HepG2 (cell line): ENCODE measurements around the gene EARS2. TPM values are rescaled to one million over a fixed set of nuclear protein-coding genes. Genes with fewer than 3 reads are reported as not detected.
A peak's percentile ranks its signal among the peaks of the same experiment; 100 is the strongest.

Experiments used
- MED8 ChIP-seq: sonication (generic); formaldehyde crosslinking; IDR thresholded peaks from 2 replicates; pipeline ENCODE4 v1.8.1; 2023; ENCODE audit warnings: mild to moderate bottlenecking, missing genetic modification reagents; ENCODE audit not compliant: insufficient replicate concordance
- XRCC5 ChIP-seq: fragments of 200-400 bp; formaldehyde crosslinking; optimal IDR thresholded peaks from 2 replicates; pipeline ENCODE3; 2017; ENCODE audit warnings: mild to moderate bottlenecking, low read length
- ZNF10 ChIP-seq: sonication (generic); formaldehyde crosslinking; IDR thresholded peaks from 2 replicates; pipeline ENCODE4 v1.4.0; 2020; ENCODE audit warnings: mild to moderate bottlenecking, low read depth, missing genetic modification reagents, borderline replicate concordance
- ZNF660 ChIP-seq: sonication (generic); formaldehyde crosslinking; IDR thresholded peaks from 2 replicates; pipeline ENCODE4 v1.5.1; 2020; ENCODE audit warnings: mild to moderate bottlenecking, low read depth, missing genetic modification reagents, borderline replicate concordance
- ZNF670 ChIP-seq: sonication (generic); formaldehyde crosslinking; IDR thresholded peaks from 2 replicates; pipeline ENCODE4 v1.8.0; 2022; ENCODE audit warnings: mild to moderate bottlenecking, missing genetic modification reagents, borderline replicate concordance
- ZNF766 ChIP-seq: sonication (generic); formaldehyde crosslinking; IDR thresholded peaks from 2 replicates; pipeline ENCODE4 v1.5.0; 2020; ENCODE audit warnings: missing genetic modification reagents, borderline replicate concordance
- polyA plus RNA-seq, 8 experiments: library from polyadenylated mRNA; depleted of rRNA in 3 of 8; stranded (reverse) in 7 of 8; unstranded in 1 of 8; fragments of >200 nt; fragmentation: Illumina TruSeq in 4 of 8; extraction: Trizol in 4 of 8; gene quantifications; 2 replicates each; pipeline versions ENCODE4 v1.2.1 to v1.2.3, GENCODE V29; 2011 to 2016; ENCODE audit warnings: low read depth in 4 of 8, missing spikeins in 1 of 8, mixed read lengths in 1 of 8; ENCODE audit not compliant: insufficient read depth in 1 of 8
- total RNA-seq, 5 experiments: library from RNA; depleted of rRNA; stranded (reverse); fragments of >200 nt; fragmentation: Illumina TruSeq; extraction: Trizol; gene quantifications; 2 replicates each; pipeline ENCODE4 v1.2.3, GENCODE V29; 2016; ENCODE audit warnings: low read depth in 1 of 5
- TF ChIP-seq, protein P1 (sequence below): sonication (generic); formaldehyde crosslinking; IDR thresholded peaks from 2 replicates; pipeline ENCODE4 v1.4.0; 2020; ENCODE audit warnings: mild to moderate bottlenecking, missing genetic modification reagents
- TF ChIP-seq, protein P2 (sequence below): sonication (generic); formaldehyde crosslinking; IDR thresholded peaks from 2 replicates; pipeline ENCODE4 v1.8.1; 2023; ENCODE audit warnings: mild to moderate bottlenecking, missing genetic modification reagents
- TF ChIP-seq, protein P3 (sequence below): sonication (generic); formaldehyde crosslinking; IDR thresholded peaks from 2 replicates; pipeline ENCODE4 v1.4.0; 2020; ENCODE audit warnings: mild to moderate bottlenecking, low read depth, missing genetic modification reagents
- TF ChIP-seq, protein P4 (sequence below): sonication (generic); formaldehyde crosslinking; IDR thresholded peaks from 2 replicates; pipeline ENCODE4 v1.5.1; 2020; ENCODE audit warnings: missing genetic modification reagents, mild to moderate bottlenecking, borderline replicate concordance
- TF ChIP-seq, protein P5 (sequence below): IDR thresholded peaks from 2 replicates; pipeline ENCODE4 v1.6.1; 2016; ENCODE audit warnings: low read depth, borderline replicate concordance
- TF ChIP-seq, protein P6 (sequence below): IDR thresholded peaks from 2 replicates; pipeline ENCODE4 v1.6.1; 2018; ENCODE audit warnings: missing genetic modification reagents

The EARS2 gene
- total and polyA plus RNA-seq, 2 of the 13 experiments (the other 11 are each of a cell fraction or from before 2014, with no cell fraction given) = 49.4 to 80.4 TPM

DNA sequence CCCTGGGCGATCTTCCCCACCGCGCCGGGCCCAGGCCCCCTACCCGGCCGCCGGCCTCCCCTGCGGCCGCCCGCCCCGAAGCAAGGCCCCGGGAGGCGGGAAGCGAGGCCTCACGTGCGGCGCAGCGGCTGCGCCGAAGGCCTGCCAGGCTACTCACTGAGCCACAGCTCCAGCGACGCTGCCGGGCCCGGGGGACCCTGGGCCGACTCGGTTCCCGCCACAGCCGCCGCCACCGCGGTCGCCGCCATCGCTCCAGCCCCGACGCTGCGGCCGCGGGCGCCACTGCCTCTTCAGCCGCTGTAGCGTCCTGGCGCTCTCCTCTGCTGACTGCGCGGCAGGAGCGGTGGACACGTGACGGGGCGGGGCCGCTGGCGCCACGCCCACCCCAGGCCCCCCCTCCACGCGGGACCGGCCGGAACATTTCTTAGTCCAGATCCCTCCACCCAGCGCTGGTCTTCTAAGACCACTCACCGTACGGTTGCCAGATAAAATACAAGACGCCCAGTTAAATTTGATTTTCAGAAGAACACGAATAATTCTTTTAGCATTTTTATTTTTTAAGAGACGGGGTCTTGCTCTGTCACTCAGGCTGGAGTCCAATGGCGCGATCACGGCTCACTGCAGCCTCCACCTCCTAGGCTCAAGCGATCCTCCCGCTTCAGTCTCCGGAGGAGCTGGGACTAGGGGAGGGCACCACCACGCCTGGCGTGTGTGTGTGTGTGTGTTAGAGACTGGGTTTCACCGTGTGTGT lies 46.8 kb downstream of the EARS2 start, which contains the start of gene GGA2 (continued):
- TF ChIP-seq, protein P1, sequence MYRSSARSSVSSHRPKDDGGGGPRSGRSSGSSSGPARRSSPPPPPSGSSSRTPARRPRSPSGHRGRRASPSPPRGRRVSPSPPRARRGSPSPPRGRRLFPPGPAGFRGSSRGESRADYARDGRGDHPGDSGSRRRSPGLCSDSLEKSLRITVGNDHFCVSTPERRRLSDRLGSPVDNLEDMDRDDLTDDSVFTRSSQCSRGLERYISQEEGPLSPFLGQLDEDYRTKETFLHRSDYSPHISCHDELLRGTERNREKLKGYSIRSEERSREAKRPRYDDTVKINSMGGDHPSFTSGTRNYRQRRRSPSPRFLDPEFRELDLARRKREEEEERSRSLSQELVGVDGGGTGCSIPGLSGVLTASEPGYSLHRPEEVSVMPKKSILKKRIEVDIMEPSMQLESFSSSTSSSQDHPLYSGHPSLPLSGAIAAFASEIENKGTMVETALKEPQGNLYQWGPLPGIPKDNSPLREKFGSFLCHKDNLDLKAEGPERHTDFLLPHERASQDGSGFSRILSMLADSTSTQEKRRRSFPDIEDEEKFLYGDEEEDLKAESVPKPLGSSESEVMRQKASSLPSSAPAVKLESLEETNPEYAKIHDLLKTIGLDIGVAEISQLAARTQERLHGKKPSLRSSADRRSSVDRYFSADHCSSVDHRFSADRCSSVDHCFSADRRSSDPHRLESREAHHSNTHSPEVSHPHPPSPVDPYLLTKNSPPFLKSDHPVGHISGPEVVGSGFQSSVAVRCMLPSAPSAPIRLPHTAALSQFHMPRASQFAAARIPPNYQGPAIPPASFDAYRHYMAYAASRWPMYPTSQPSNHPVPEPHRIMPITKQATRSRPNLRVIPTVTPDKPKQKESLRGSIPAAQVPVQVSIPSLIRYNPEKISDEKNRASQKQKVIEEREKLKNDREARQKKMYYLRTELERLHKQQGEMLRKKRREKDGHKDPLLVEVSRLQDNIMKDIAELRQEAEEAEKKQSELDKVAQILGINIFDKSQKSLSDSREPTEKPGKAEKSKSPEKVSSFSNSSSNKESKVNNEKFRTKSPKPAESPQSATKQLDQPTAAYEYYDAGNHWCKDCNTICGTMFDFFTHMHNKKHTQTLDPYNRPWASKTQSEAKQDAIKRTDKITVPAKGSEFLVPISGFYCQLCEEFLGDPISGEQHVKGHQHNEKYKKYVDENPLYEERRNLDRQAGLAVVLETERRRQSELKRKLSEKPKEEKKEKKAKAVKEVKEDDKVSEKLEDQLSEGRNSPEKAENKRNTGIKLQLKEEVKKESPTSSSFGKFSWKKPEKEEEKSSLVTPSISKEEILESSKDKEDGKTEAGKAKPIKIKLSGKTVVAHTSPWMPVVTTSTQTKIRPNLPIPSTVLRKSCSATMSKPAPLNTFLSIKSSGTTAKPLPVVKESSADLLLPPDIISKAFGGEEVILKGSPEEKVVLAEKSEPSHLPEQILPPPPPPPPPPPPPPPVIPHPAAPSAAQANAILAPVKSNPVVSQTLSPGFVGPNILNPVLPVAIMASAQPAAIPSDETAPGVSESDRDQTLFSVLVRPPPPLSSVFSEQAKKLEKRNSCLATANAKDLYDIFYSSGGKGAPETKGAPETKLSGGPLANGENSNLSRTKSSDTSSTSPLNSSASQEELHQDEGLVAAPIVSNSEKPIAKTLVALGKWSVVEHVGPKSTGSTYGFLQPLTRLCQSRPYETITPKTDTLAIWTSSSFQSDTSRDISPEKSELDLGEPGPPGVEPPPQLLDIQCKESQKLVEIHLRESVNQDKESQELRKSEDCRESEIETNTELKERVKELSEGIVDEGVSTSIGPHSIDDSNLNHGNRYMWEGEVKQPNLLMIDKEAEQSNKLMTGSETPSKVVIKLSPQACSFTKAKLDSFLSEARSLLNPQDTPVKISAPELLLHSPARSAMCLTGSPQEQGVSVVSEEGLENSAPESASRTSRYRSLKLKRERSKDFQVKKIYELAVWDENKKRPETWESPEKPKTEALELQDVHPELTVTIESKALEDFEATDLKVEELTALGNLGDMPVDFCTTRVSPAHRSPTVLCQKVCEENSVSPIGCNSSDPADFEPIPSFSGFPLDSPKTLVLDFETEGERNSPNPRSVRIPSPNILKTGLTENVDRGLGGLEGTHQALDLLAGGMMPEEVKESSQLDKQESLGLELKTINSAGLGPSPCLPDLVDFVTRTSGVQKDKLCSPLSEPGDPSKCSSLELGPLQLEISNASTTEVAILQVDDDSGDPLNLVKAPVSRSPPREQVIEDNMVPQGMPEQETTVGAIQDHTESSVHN = peak; percentile 75; the same call in 1 of the 2 replicates
- no peak; the same call in 1 of the 2 replicates for TF ChIP-seq ZNF670 (CRISPR knock-in tag)
- TF ChIP-seq, protein P2, sequence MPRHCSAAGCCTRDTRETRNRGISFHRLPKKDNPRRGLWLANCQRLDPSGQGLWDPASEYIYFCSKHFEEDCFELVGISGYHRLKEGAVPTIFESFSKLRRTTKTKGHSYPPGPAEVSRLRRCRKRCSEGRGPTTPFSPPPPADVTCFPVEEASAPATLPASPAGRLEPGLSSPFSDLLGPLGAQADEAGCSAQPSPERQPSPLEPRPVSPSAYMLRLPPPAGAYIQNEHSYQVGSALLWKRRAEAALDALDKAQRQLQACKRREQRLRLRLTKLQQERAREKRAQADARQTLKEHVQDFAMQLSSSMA (CRISPR knock-in tag) = peak; percentile 52; the same call in 1 of the 2 replicates
- TF ChIP-seq XRCC5 = peak; percentile 90
- TF ChIP-seq, protein P3, sequence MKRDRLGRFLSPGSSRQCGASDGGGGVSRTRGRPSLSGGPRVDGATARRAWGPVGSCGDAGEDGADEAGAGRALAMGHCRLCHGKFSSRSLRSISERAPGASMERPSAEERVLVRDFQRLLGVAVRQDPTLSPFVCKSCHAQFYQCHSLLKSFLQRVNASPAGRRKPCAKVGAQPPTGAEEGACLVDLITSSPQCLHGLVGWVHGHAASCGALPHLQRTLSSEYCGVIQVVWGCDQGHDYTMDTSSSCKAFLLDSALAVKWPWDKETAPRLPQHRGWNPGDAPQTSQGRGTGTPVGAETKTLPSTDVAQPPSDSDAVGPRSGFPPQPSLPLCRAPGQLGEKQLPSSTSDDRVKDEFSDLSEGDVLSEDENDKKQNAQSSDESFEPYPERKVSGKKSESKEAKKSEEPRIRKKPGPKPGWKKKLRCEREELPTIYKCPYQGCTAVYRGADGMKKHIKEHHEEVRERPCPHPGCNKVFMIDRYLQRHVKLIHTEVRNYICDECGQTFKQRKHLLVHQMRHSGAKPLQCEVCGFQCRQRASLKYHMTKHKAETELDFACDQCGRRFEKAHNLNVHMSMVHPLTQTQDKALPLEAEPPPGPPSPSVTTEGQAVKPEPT (CRISPR knock-in tag) = peak; percentile 95
- TF ChIP-seq ZNF766 (CRISPR knock-in tag) = peak; percentile 97
- TF ChIP-seq, protein P4, sequence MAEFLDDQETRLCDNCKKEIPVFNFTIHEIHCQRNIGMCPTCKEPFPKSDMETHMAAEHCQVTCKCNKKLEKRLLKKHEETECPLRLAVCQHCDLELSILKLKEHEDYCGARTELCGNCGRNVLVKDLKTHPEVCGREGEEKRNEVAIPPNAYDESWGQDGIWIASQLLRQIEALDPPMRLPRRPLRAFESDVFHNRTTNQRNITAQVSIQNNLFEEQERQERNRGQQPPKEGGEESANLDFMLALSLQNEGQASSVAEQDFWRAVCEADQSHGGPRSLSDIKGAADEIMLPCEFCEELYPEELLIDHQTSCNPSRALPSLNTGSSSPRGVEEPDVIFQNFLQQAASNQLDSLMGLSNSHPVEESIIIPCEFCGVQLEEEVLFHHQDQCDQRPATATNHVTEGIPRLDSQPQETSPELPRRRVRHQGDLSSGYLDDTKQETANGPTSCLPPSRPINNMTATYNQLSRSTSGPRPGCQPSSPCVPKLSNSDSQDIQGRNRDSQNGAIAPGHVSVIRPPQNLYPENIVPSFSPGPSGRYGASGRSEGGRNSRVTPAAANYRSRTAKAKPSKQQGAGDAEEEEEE = 0 out of 2 replicates have a peak, but pooled peaks have one; percentile 69
- TF ChIP-seq ZNF10 = 0 out of 2 replicates have a peak, but pooled peaks have one; percentile 72
- no peak for TF ChIP-seq ZNF660 (CRISPR knock-in tag)
- TF ChIP-seq, protein P5, sequence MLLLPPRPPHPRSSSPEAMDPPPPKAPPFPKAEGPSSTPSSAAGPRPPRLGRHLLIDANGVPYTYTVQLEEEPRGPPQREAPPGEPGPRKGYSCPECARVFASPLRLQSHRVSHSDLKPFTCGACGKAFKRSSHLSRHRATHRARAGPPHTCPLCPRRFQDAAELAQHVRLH (CRISPR knock-in tag) = peak; percentile 83; the same call in 1 of the 2 replicates
- TF ChIP-seq, protein P6, sequence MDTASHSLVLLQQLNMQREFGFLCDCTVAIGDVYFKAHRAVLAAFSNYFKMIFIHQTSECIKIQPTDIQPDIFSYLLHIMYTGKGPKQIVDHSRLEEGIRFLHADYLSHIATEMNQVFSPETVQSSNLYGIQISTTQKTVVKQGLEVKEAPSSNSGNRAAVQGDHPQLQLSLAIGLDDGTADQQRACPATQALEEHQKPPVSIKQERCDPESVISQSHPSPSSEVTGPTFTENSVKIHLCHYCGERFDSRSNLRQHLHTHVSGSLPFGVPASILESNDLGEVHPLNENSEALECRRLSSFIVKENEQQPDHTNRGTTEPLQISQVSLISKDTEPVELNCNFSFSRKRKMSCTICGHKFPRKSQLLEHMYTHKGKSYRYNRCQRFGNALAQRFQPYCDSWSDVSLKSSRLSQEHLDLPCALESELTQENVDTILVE (CRISPR knock-in tag) = peak; percentile 80; the same call in 1 of the 2 replicates
- peak; percentile 77 for TF ChIP-seq MED8 (CRISPR knock-in tag)
